GM12878 (cell line): ENCODE measurements around the gene TMEM217. TPM values are rescaled to one million over a fixed set of nuclear protein-coding genes. Genes with fewer than 3 reads are reported as not detected.

Experiments
- ATAC-seq: fragments of 200-7000 bp; cut with Tn5 transposase; 3 replicates; pipeline ENCODE4 v1.9.1; 2020; ENCODE audit warnings: mild to moderate bottlenecking, moderate library complexity
- Bru-seq: library from RNA; stranded (reverse); fragments of 400-500 nt; gene quantifications from one replicate; lab custom pipeline; 2021; lab: Mats Ljungman, UMichigan
- BruChase-seq, 2 experiments: library from RNA; stranded (reverse); fragments of 400-500 nt; gene quantifications; one replicate each; lab custom pipeline; 2021; lab: Mats Ljungman, UMichigan
- BruUV-seq: library from RNA; stranded (reverse); fragments of 400-500 nt; replicated peaks from 2 replicates; lab custom pipeline; 2021; lab: Mats Ljungman, UMichigan
- CTCF ChIA-PET: fragments of 300-600 bp; sonication (Branson Sonifier 250); formaldehyde crosslinking; extraction: SDS; loops from one replicate; lab custom pipeline; 2021; ENCODE audit warnings: inconsistent platforms; lab: Yijun Ruan, JAX
- POLR2A ChIA-PET: fragments of 350-600 bp; formaldehyde crosslinking; extraction: SDS; loops from one replicate; lab custom pipeline; 2021; ENCODE audit warnings: inconsistent platforms; lab: Charles Lee
- RAD21 ChIA-PET: fragments of 300-600 bp; sonication (Branson Sonifier 250); formaldehyde crosslinking; loops from one replicate; lab custom pipeline; 2023; ENCODE audit warnings: antibody characterized with exemption; ENCODE audit not compliant: unreplicated experiment; lab: Charles Lee
- SMC1A ChIA-PET: fragments of 300-600 bp; sonication (Branson Sonifier 250); formaldehyde crosslinking; loops from one replicate; lab custom pipeline; 2023; ENCODE audit not compliant: unreplicated experiment, uncharacterized antibody; lab: Charles Lee
- DNase-seq: peaks from one replicate; pipeline ENCODE4 v3.0.0-alpha.2; 2011; ENCODE audit warnings: low read depth, low spot score
- FAIRE-seq: peaks from 3 replicates; lab custom pipeline; 2011; peaks lifted over from hg19 to GRCh38; lab: Jason Lieb, UNC
- H2AFZ ChIP-seq: 2 replicates; pipeline ENCODE4 v1.6.0; 2011; ENCODE audit warnings: low read depth, low read length, control low read depth; ENCODE audit not compliant: control insufficient read depth
- H3K27ac ChIP-seq: 2 replicates; pipeline ENCODE4 v1.5.1; 2011; ENCODE audit warnings: control low read depth; ENCODE audit not compliant: control insufficient read depth, insufficient read depth
- H3K27me3 ChIP-seq, 2 experiments: replicated peaks in 1 of 2; 2 replicates each; pipeline versions ENCODE4 v1.6.0 to v1.6.1; 2011; ENCODE audit warnings: low read length in 1 of 2; ENCODE audit not compliant: control insufficient read depth in 2 of 2, insufficient read depth in 2 of 2
- H3K36me3 ChIP-seq, 2 experiments: 2 replicates each; pipeline ENCODE4 v1.5.1; 2011; ENCODE audit warnings: low read length in 1 of 2; ENCODE audit not compliant: control insufficient read depth in 2 of 2, insufficient read depth in 2 of 2
- H3K4me1 ChIP-seq: 2 replicates; pipeline ENCODE4 v1.6.1; 2011; ENCODE audit warnings: mild to moderate bottlenecking, low read length, moderate library complexity, mixed read lengths; ENCODE audit not compliant: control insufficient read depth, insufficient read depth
- H3K4me2 ChIP-seq: 2 replicates; pipeline ENCODE4 v1.6.0; 2011; ENCODE audit warnings: control low read depth; ENCODE audit not compliant: control insufficient read depth, insufficient read depth
- H3K4me3 ChIP-seq: fragments of 200-600 bp; sonication (generic); 2 replicates; pipeline ENCODE4 v1.5.1; 2016
- H3K79me2 ChIP-seq: 2 replicates; pipeline ENCODE4 v1.6.0; 2011; ENCODE audit warnings: low read length; ENCODE audit not compliant: control insufficient read depth, insufficient read depth
- H3K9ac ChIP-seq: 2 replicates; pipeline ENCODE4 v1.8.0; 2011; ENCODE audit warnings: low read length, control low read depth, mixed read lengths; ENCODE audit not compliant: control insufficient read depth, insufficient read depth
- H3K9me3 ChIP-seq: replicated peaks from 3 replicates; pipeline ENCODE4 v1.5.1; 2011; ENCODE audit warnings: mild to moderate bottlenecking, low read length; ENCODE audit not compliant: control insufficient read depth, insufficient read depth
- H4K20me1 ChIP-seq: 2 replicates; pipeline ENCODE4 v1.6.0; 2011; ENCODE audit not compliant: control insufficient read depth, insufficient read depth
- BCL11A ChIP-seq: IDR thresholded peaks from 2 replicates; pipeline ENCODE4 v1.6.1; 2011; ENCODE audit warnings: low read depth, low read length
- CHD2 ChIP-seq: IDR thresholded peaks from 2 replicates; pipeline ENCODE4 v1.6.1; 2011; ENCODE audit warnings: low read depth, low read length, improper control_type of control experiment, borderline replicate concordance
- CHD4 ChIP-seq: fragments of 200-600 bp; sonication (generic); IDR thresholded peaks from 2 replicates; pipeline ENCODE4 v1.6.1; 2016; ENCODE audit warnings: mild to moderate bottlenecking
- CREB1 ChIP-seq: IDR thresholded peaks from 2 replicates; pipeline ENCODE4 v1.6.1; 2012; ENCODE audit warnings: low read depth, mild to moderate bottlenecking, inconsistent platforms
- FOXK2 ChIP-seq: fragments of 450-650 bp; IDR thresholded peaks from 2 replicates; pipeline ENCODE4 v1.6.1; 2017; ENCODE audit warnings: mild to moderate bottlenecking, moderate library complexity
- HDAC2 ChIP-seq: fragments of 200-600 bp; sonication (generic); IDR thresholded peaks from 2 replicates; pipeline ENCODE4 v1.6.1; 2017
- HDAC6 ChIP-seq: fragments of 200-600 bp; sonication (generic); IDR thresholded peaks from one replicate; pipeline ENCODE4 v1.8.0; 2017; ENCODE audit warnings: antibody characterized with exemption; ENCODE audit not compliant: unreplicated experiment
- NFIC ChIP-seq: IDR thresholded peaks from 2 replicates; pipeline ENCODE4 v1.6.1; 2012; ENCODE audit warnings: low read depth, mild to moderate bottlenecking, inconsistent platforms, low read length, moderate library complexity
- PML ChIP-seq: IDR thresholded peaks from 2 replicates; pipeline ENCODE4 v1.6.1; 2012; ENCODE audit warnings: low read length, inconsistent platforms
- RB1 ChIP-seq: fragments of 450-650 bp; formaldehyde crosslinking; IDR thresholded peaks from 2 replicates; pipeline ENCODE4 v1.6.1; 2017; ENCODE audit warnings: mild to moderate bottlenecking, borderline replicate concordance
- RCOR1 ChIP-seq: conservative IDR thresholded peaks from 2 replicates; pipeline ENCODE4 v1.6.1; 2012; ENCODE audit warnings: low read depth, low read length, improper control_type of control experiment
- REST ChIP-seq: IDR thresholded peaks from 2 replicates; pipeline ENCODE4 v1.6.1; 2012; ENCODE audit warnings: mild to moderate bottlenecking, low read depth, low read length
- SREBF2 ChIP-seq: IDR thresholded peaks from 2 replicates; pipeline ENCODE4 v1.6.1; 2012; ENCODE audit warnings: mild to moderate bottlenecking, low read length
- SUPT20H ChIP-seq: IDR thresholded peaks from 2 replicates; pipeline ENCODE4 v1.6.1; 2011; ENCODE audit warnings: low read depth, mild to moderate bottlenecking, low read length, moderate library complexity, borderline replicate concordance; ENCODE audit not compliant: control insufficient read depth
- TARDBP ChIP-seq: IDR thresholded peaks from 2 replicates; pipeline ENCODE4 v1.6.1; 2016; ENCODE audit warnings: borderline replicate concordance
- ZNF207 ChIP-seq: fragments of 450-650 bp; IDR thresholded peaks from 2 replicates; pipeline ENCODE4 v1.6.1; 2014; ENCODE audit warnings: antibody characterized with exemption, mild to moderate bottlenecking, borderline replicate concordance
- ZNF384 ChIP-seq: IDR thresholded peaks from 2 replicates; pipeline ENCODE4 v1.6.1; 2012; ENCODE audit warnings: low read depth, mild to moderate bottlenecking, low read length, improper control_type of control experiment, borderline replicate concordance
- ZZZ3 ChIP-seq: IDR thresholded peaks from 2 replicates; pipeline ENCODE4 v1.6.1; 2011; ENCODE audit warnings: low read depth; ENCODE audit not compliant: control insufficient read depth, insufficient read length
- WGBS: methylation state at CpG from one replicate; pipeline ENCODE4 v1.1.6; 2016; ENCODE audit warnings: low lambda C conversion rate; ENCODE audit not compliant: insufficient replicate concordance, insufficient coverage; ENCODE audit errors: missing lambda C conversion rate; 5-methylcytosine and 5-hydroxymethylcytosine counted together
- in situ Hi-C: fragments of 300-500 bp; cut with MboI; formaldehyde crosslinking; loops from 9 replicates; pipeline ENCODE4 v1.14.3; 2018; ENCODE audit warnings: mixed read lengths
- intact Hi-C: fragments of 100-400 bp; cut with micrococcal nuclease; formaldehyde crosslinking; loops from one replicate; pipeline ENCODE4 v1.14.2; 2022; ENCODE audit not compliant: unreplicated experiment
- long read RNA-seq, 2 experiments: library from polyadenylated mRNA; unstranded; transcript quantifications; one replicate each; pipeline ENCODE4 v2.0.0, GENCODE V29; 2019 to 2020
- polyA minus RNA-seq, 3 experiments: library from RNA; depleted of rRNA, polyadenylated mRNA; stranded (reverse); fragments of >200 nt; gene quantifications; 2 replicates each; pipeline ENCODE4 v1.2.3, GENCODE V29; 2011
- polyA plus RNA-seq, 11 experiments: library from polyadenylated mRNA; depleted of rRNA in 4 of 11; unstranded in 6 of 11; stranded (reverse) in 5 of 11; fragments of >200 nt; fragmentation: Nextera tagmentation in 4 of 11; fragmentation: Illumina TruSeq in 1 of 11; extraction: Ambion mirVana in 4 of 11; extraction: Trizol in 1 of 11; gene quantifications; 1 replicate in 1 of 11; 2 replicates in 10 of 11; pipeline versions ENCODE4 v1.2.1 to v1.2.3, GENCODE V29; 2011 to 2016; ENCODE audit warnings: inconsistent platforms in 2 of 11, missing spikeins in 2 of 11, low read depth in 1 of 11
- total RNA-seq, 4 experiments: library from RNA; depleted of rRNA in 3 of 4; stranded (reverse); fragments of >200 nt in 3 of 4; fragmentation: Illumina TruSeq in 1 of 4; extraction: Trizol in 1 of 4; gene quantifications; 2 replicates each; pipeline versions ENCODE4 v1.2.1 to v1.2.3, GENCODE V29; 2013 to 2021

Gene TMEM217
- 2.4 and 3.3 TPM in 2 replicates for total RNA-seq (2013; cell fraction: nucleolus; rRNA removed)
- total RNA-seq (2014; rRNA removed) = 2.5 and 3.1 TPM in 2 replicates
- total RNA-seq (2014; rRNA removed; fragmentation: Illumina TruSeq; extraction: Trizol) = 1.8 and 2.1 TPM in 2 replicates
- total RNA-seq (2021) = 1.6 and 1.9 TPM in 2 replicates
- 1.7 TPM for polyA plus RNA-seq (2011; ENCODE audit: low read depth)
- polyA plus RNA-seq (2011; rRNA removed) = 4.0 and 4.5 TPM in 2 replicates
- 2.3 and 2.7 TPM in 2 replicates for polyA plus RNA-seq (2011; cell fraction: cytosol; rRNA removed)
- 2.6 and 3.4 TPM in 2 replicates for polyA plus RNA-seq (2011; cell fraction: nucleus; rRNA removed)
- 0.84 and 2.1 TPM in 2 replicates for polyA plus RNA-seq (2012)
- 1.9 and 2.5 TPM in 2 replicates for polyA plus RNA-seq (2014; fragmentation: Illumina TruSeq; extraction: Trizol)
- 1 to 10 TPM; 1.3 to 2.1 TPM for polyA plus RNA-seq (2014; fragmentation: Nextera tagmentation; extraction: Ambion mirVana)
- 1.9 and 2.4 TPM in 2 replicates for polyA plus RNA-seq (2014; rRNA removed)
- 1 to 10 TPM; 2.5 to 2.8 TPM for polyA plus RNA-seq (2016; fragmentation: Nextera tagmentation; extraction: Ambion mirVana)
- 2.1 and 5.3 TPM in 2 replicates for polyA minus RNA-seq (2011; rRNA and poly(A)+ RNA removed)
- 1.6 and 2.4 TPM in 2 replicates for polyA minus RNA-seq (2011; cell fraction: cytosol; rRNA and poly(A)+ RNA removed)
- 2.1 and 4.0 TPM in 2 replicates for polyA minus RNA-seq (2011; cell fraction: nucleus; rRNA and poly(A)+ RNA removed)
- Bru-seq, nascent RNA = percentile 39 among the genes with signal in this experiment
- percentile 39 among the genes with signal in this experiment for BruChase-seq, experiment 1, labeled RNA remaining after a 6-hour chase
- BruChase-seq, experiment 2, labeled RNA remaining after a 2-hour chase = percentile 48 among the genes with signal in this experiment
- long read RNA-seq, experiment 1 = 0 reads
- long read RNA-seq, experiment 2, partial matches to known transcripts = 2 of 4 reads
- long read RNA-seq, experiment 2, other reads (novel, unspliced or antisense) = 0 of 4 reads

- H3K4me1 ChIP-seq = peaks cover 11% of the 10 kb centered on the region
- BruUV-seq = no TSS peak
- intact Hi-C loops = no loop called here
- TF ChIP-seq CREB1 = peak; percentile 98
- TF ChIP-seq PML = no peak
- TF ChIP-seq NFIC = no peak
- no peak for TF ChIP-seq HDAC6
- no peak for TF ChIP-seq SREBF2
- peak; percentile 44 for TF ChIP-seq BCL11A
- TF ChIP-seq TARDBP = peak; percentile 39; the same call in 1 of the 2 replicates
- peak; percentile 95 for TF ChIP-seq CHD2
- TF ChIP-seq SUPT20H = no peak
- no peak for TF ChIP-seq FOXK2
- no peak for TF ChIP-seq RCOR1
- TF ChIP-seq ZNF384 = 0 out of 2 replicates have a peak, but pooled peaks have one; percentile 14
- TF ChIP-seq HDAC2 = no peak
- no peak for TF ChIP-seq ZZZ3
- TF ChIP-seq REST = no peak
- TF ChIP-seq ZNF207 = no peak
- TF ChIP-seq CHD4 = no peak
- peak; percentile 85; the same call in 1 of the 2 replicates for TF ChIP-seq RB1
Observed at GRCh38 chr6:37257634-37258404, at the start of gene TMEM217, which contains the start of gene TBC1D22B. TSS of gene TMEM217 (minus strand) at chr6:37258144. CDS start at chr6:37219030, 39,114 bp downstream. TSS of gene TBC1D22B (plus strand) at chr6:37257772. CDS start at chr6:37257918, 146 bp downstream.

More at GRCh38 chr6:37257634-37258404, at the start of gene TMEM217, which contains the start of gene TBC1D22B:
- Histone ChIP-seq H2AFZ (peak within 1 kb of the TSS; percentile 92), H3K9me3 (no peaks in the 10 kb centered on the region), H4K20me1 (no peaks in the 10 kb centered on the region; the same call in 1 of the 2 replicates), H3K27me3 (no peaks in the 10 kb centered on the region), H3K9ac (peak within 1 kb of the TSS; percentile 97), H3K79me2 (peaks cover 43% of the 10 kb centered on the region), H3K4me2 (peak within 1 kb of the TSS; percentile 78), H3K36me3 (no peaks in the 10 kb centered on the region), H3K27ac (peak within 1 kb of the TSS; percentile 95), H3K4me3 (peak within 1 kb of the TSS; percentile 84)
- in situ Hi-C loops = no loop called here
- ATAC-seq (peak; percentile 98), FAIRE-seq (peak; percentile 89), DNase-seq (peak; percentile 81)
- ChIA-PET POLR2A (interaction anchor here (0.6 to 1.6 kb wide), 11 partner anchors 9 to 428 kb away, joined by 3 to 8 read pairs (median 4); partner anchors contain the start of gene MTCH1), RAD21 (interaction anchor here (1.2 to 1.7 kb wide), 4 partner anchors 15 to 86 kb away, joined by 4 to 6 read pairs (median 5); no protein-coding TSS in a partner anchor), CTCF (interaction anchor here (1.1 to 2.0 kb wide), 4 partner anchors 48 to 86 kb away, joined by 3 to 7 read pairs (median 4); no protein-coding TSS in a partner anchor), SMC1A (interaction anchor here (1.1 to 3.0 kb wide), 5 partner anchors 9 to 87 kb away, joined by 3 to 12 read pairs (median 4); partner anchors contain the start of gene PIM1)
- under 1% methylated on average over 44 of the region's 45 CpGs for WGBS
